Transverse colon (tissue), 4 donors: ENCODE measurements around the gene MYOF. TPM values are rescaled to one million over a fixed set of nuclear protein-coding genes. Genes with fewer than 3 reads are reported as not detected.

Source experiments
- DNase-seq: peaks from one replicate; pipeline ENCODE4 v3.0.0-alpha.2; 2019
- H3K27ac ChIP-seq, 4 donors: fragments of 200-600 bp; sonication (generic); 2 replicates each; pipeline ENCODE4 v1.5.1; 2016 to 2018; ENCODE audit warnings: inconsistent platforms in 4 of 4
- H3K27me3 ChIP-seq: fragments of 200-600 bp; sonication (generic); 2 replicates; pipeline ENCODE4 v1.5.1; 2017; ENCODE audit warnings: inconsistent platforms
- H3K36me3 ChIP-seq, 4 donors: fragments of 200-600 bp; sonication (generic); 2 replicates each; pipeline ENCODE4 v1.5.1; 2017 to 2019; ENCODE audit warnings: inconsistent platforms in 4 of 4
- H3K4me1 ChIP-seq, 4 donors: fragments of 200-600 bp; sonication (generic); 2 replicates each; pipeline ENCODE4 v1.5.1; 2017 to 2020; ENCODE audit warnings: inconsistent platforms in 4 of 4
- H3K4me3 ChIP-seq, 4 donors: fragments of 200-600 bp; sonication (generic); 1 replicate in 1 of 4; 2 replicates in 3 of 4; pipeline versions ENCODE4 v1.5.1 to v1.6.1; 2017 to 2019; ENCODE audit warnings: inconsistent platforms in 4 of 4
- H3K9me3 ChIP-seq, 2 donors: fragments of 200-600 bp; sonication (generic); 2 replicates each; pipeline ENCODE4 v1.5.1; 2017 to 2019; ENCODE audit warnings: inconsistent platforms in 2 of 2
- CTCF ChIP-seq, 5 experiments: fragments of 200-600 bp in 3 of 5; fragments of 450-650 bp in 2 of 5; sonication (generic) in 3 of 5; IDR thresholded peaks; 1 replicate in 2 of 5; 2 replicates in 3 of 5; pipeline ENCODE4 v1.5.1; 2016 to 2017; ENCODE audit warnings: antibody characterized with exemption in 5 of 5, inconsistent platforms in 3 of 5, mild to moderate bottlenecking in 2 of 5, moderate library complexity in 1 of 5
- EP300 ChIP-seq: sonication (generic); formaldehyde crosslinking; IDR thresholded peaks from one replicate; pipeline ENCODE4 v1.6.1; 2017; ENCODE audit warnings: antibody characterized with exemption, low read depth
- POLR2A ChIP-seq: fragments of 450-650 bp; IDR thresholded peaks from one replicate; pipeline ENCODE4 v1.6.1; 2016; ENCODE audit warnings: antibody characterized with exemption, mild to moderate bottlenecking, moderate library complexity
- POLR2AphosphoS5 ChIP-seq, 3 donors: sonication (generic); formaldehyde crosslinking; IDR thresholded peaks; one replicate each; pipeline ENCODE4 v1.6.1; 2016; ENCODE audit warnings: antibody characterized with exemption in 3 of 3
- WGBS, 2 donors: methylation state at CpG; one replicate each; pipeline ENCODE4 v1.1.5; 2018; ENCODE audit warnings: low coverage in 1 of 2; 5-methylcytosine and 5-hydroxymethylcytosine counted together
- in situ Hi-C, 4 donors: fragments of 200-750 bp; cut with MboI; loops; one replicate each; pipeline versions ENCODE4 v1.15.0 to v1.15.1; 2017; ENCODE audit warnings: low sequenced_read_pairs in 3 of 4, low pct_ligation_motif_present in 1 of 4, low pct_unique_long_range_greater_than_20kb in 1 of 4
- intact Hi-C: fragments of 100-400 bp; cut with DNase I; formaldehyde crosslinking; loops from one replicate; pipeline ENCODE4 v1.15.1; 2023; ENCODE audit warnings: low total_unique reads
- total RNA-seq, 4 donors: library from RNA; depleted of rRNA; stranded (reverse); fragments of >200 nt; gene quantifications; one replicate each; pipeline ENCODE4 v1.1.0, GENCODE V29; 2016

The MYOF gene
- total RNA-seq, 4 donors from 2014 or later = 18.9 to 57.2 (median 50.2) TPM

GRCh38 chr10:93336678-93337077 lies 145.5 kb downstream of the MYOF start:
- H3K4me3 ChIP-seq = no peak overlapping the region
- H3K27ac ChIP-seq = no peak overlapping the region
- DNase-seq = no peak
- TF ChIP-seq EP300 (no peak), POLR2AphosphoS5 (IDR thresholded peaks at IDR 0.05) (no peak), CTCF (IDR thresholded peaks at IDR 0.05) (no peak), POLR2A (no peak)
- peaks cover 0 to 17% (median 8%) of the 10 kb centered on the region in 4 donors for H3K36me3 ChIP-seq
- intact Hi-C loops (no loop called here), in situ Hi-C loops (no loop called here)
- no peaks in the 10 kb centered on the region for H3K4me1 ChIP-seq
- WGBS, 2 donors = 97 to 100% methylated on average over 1 of the region's 1 CpG
- no peaks in the 10 kb centered on the region for H3K9me3 ChIP-seq
- no peaks in the 10 kb centered on the region for H3K27me3 ChIP-seq

GRCh38 chr10:93336110-93336509 lies 146.0 kb downstream of the MYOF start:
- no peaks in the 10 kb centered on the region for H3K27me3 ChIP-seq
- in situ Hi-C loops = no loop called here
- H3K36me3 ChIP-seq = peaks cover 0 to 17% (median 8%) of the 10 kb centered on the region in 4 donors
- H3K4me1 ChIP-seq = no peaks in the 10 kb centered on the region
- WGBS, 2 donors = 83 to 86% methylated on average over 3 to 6 of the region's 6 CpGs
- no peak for TF ChIP-seq POLR2A
- TF ChIP-seq CTCF (IDR thresholded peaks at IDR 0.05) = no peak
- no peak for TF ChIP-seq EP300
- no peak for TF ChIP-seq POLR2AphosphoS5 (IDR thresholded peaks at IDR 0.05)
- no peak for DNase-seq
- H3K9me3 ChIP-seq = no peaks in the 10 kb centered on the region
- intact Hi-C loops = no loop called here
- H3K4me3 ChIP-seq = no peak overlapping the region
- no peak overlapping the region for H3K27ac ChIP-seq

- Histone ChIP-seq H3K4me3 (no peak overlapping the region), H3K36me3 (peaks cover 0 to 24% (median 8%) of the 10 kb centered on the region in 4 donors), H3K27me3 (no peaks in the 10 kb centered on the region), H3K27ac (no peak overlapping the region), H3K9me3 (no peaks in the 10 kb centered on the region), H3K4me1 (no peaks in the 10 kb centered on the region)
- no peak for DNase-seq
- in situ Hi-C loops = no loop called here
- no peak for TF ChIP-seq POLR2A
- no peak for TF ChIP-seq POLR2AphosphoS5 (IDR thresholded peaks at IDR 0.05)
- TF ChIP-seq CTCF (IDR thresholded peaks at IDR 0.05) = no peak
- no peak for TF ChIP-seq EP300
- 66 to 83% methylated on average over 7 to 9 of the region's 9 CpGs for WGBS, 2 donors
- intact Hi-C loops = no loop called here
Observed at GRCh38 chr10:93334901-93335327, 147.2 kb downstream of the MYOF start.

- H3K9me3 ChIP-seq = no peaks in the 10 kb centered on the region
- DNase-seq = no peak
- H3K4me3 ChIP-seq = no peak overlapping the region
- in situ Hi-C loops (no loop called here), intact Hi-C loops (no loop called here)
- TF ChIP-seq POLR2AphosphoS5 (IDR thresholded peaks at IDR 0.05) (no peak), EP300 (no peak), POLR2A (no peak), CTCF (IDR thresholded peaks at IDR 0.05) (no peak)
- no peaks in the 10 kb centered on the region for H3K4me1 ChIP-seq
- no peak overlapping the region for H3K27ac ChIP-seq
- H3K36me3 ChIP-seq = peaks cover 0 to 25% (median 8%) of the 10 kb centered on the region in 4 donors
- no peaks in the 10 kb centered on the region for H3K27me3 ChIP-seq
- 79% methylated on average over 3 of the region's 3 CpGs for WGBS, 2 donors
Observed at GRCh38 chr10:93334181-93334580, 148.0 kb downstream of the MYOF start.
